IMR-90 (cell line): ENCODE results near the gene PTH1R.

Experiments
- CEBPB ChIP-seq: IDR thresholded peaks from 2 replicates; pipeline ENCODE4 v1.6.1; 2012; ENCODE audit warnings: low read depth, low read length, improper control_type of control experiment
- CHD1 ChIP-seq: IDR thresholded peaks from 2 replicates; pipeline ENCODE4 v1.6.1; 2012; ENCODE audit warnings: low read depth, low read length, improper control_type of control experiment
- CTCF ChIP-seq: conservative IDR thresholded peaks from 2 replicates; pipeline ENCODE4 v1.5.1; 2012; ENCODE audit warnings: mild to moderate bottlenecking, low read depth, low read length, improper control_type of control experiment
- MAFK ChIP-seq: IDR thresholded peaks from 2 replicates; pipeline ENCODE4 v1.6.1; 2012; ENCODE audit warnings: low read depth, low read length, improper control_type of control experiment
- POLR2A ChIP-seq: IDR thresholded peaks from 2 replicates; pipeline ENCODE4 v1.6.1; 2012; ENCODE audit warnings: mild to moderate bottlenecking, low read depth, low read length
- RAD21 ChIP-seq: IDR thresholded peaks from 2 replicates; pipeline ENCODE4 v1.6.1; 2012; ENCODE audit warnings: low read length, improper control_type of control experiment
- RCOR1 ChIP-seq: IDR thresholded peaks from 2 replicates; pipeline ENCODE4 v1.6.1; 2012; ENCODE audit warnings: mild to moderate bottlenecking, low read length, improper control_type of control experiment; ENCODE audit not compliant: insufficient replicate concordance
- SMC3 ChIP-seq: fragments of 150-350 bp; IDR thresholded peaks from 2 replicates; pipeline ENCODE4 v1.6.1; 2016; ENCODE audit warnings: low read depth, mild to moderate bottlenecking, antibody characterized with exemption, low read length, moderate library complexity
- TF ChIP-seq, protein P1 (sequence below): fragments of 150-350 bp; IDR thresholded peaks from 2 replicates; pipeline ENCODE4 v1.6.1; 2017; ENCODE audit warnings: mild to moderate bottlenecking, antibody characterized with exemption, low read length, low read depth
- TF ChIP-seq, protein P2 (sequence below): fragments of 150-350 bp; IDR thresholded peaks from 2 replicates; pipeline ENCODE4 v1.6.1; 2016; ENCODE audit warnings: low read depth, mild to moderate bottlenecking, low read length, moderate library complexity, borderline replicate concordance

GRCh38 chr3:46857485-46858341 is 19.8 kb upstream of the PTH1R start:
- no peak for TF ChIP-seq CHD1
- no peak for TF ChIP-seq RAD21
- TF ChIP-seq CTCF, result no peak
- no peak for TF ChIP-seq RCOR1
- TF ChIP-seq MAFK, result no peak
- no peak for TF ChIP-seq POLR2A
- TF ChIP-seq, protein P1, sequence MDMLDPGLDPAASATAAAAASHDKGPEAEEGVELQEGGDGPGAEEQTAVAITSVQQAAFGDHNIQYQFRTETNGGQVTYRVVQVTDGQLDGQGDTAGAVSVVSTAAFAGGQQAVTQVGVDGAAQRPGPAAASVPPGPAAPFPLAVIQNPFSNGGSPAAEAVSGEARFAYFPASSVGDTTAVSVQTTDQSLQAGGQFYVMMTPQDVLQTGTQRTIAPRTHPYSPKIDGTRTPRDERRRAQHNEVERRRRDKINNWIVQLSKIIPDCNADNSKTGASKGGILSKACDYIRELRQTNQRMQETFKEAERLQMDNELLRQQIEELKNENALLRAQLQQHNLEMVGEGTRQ, result no peak
- no peak for TF ChIP-seq SMC3
- TF ChIP-seq, protein P2, sequence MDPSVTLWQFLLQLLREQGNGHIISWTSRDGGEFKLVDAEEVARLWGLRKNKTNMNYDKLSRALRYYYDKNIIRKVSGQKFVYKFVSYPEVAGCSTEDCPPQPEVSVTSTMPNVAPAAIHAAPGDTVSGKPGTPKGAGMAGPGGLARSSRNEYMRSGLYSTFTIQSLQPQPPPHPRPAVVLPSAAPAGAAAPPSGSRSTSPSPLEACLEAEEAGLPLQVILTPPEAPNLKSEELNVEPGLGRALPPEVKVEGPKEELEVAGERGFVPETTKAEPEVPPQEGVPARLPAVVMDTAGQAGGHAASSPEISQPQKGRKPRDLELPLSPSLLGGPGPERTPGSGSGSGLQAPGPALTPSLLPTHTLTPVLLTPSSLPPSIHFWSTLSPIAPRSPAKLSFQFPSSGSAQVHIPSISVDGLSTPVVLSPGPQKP, result no peak
- no peak for TF ChIP-seq CEBPB
